Small intestine (tissue), 7 donors: ENCODE data around the gene NDRG4. TPM values are rescaled to one million over a fixed set of nuclear protein-coding genes. Genes with fewer than 3 reads are reported as not detected.

Source experiments
- DNase-seq, 2 donors: peaks; one replicate each; pipeline versions ENCODE4 v3.0.0 to v3.0.0-alpha.2; 2013
- FAIRE-seq: peaks from 2 replicates; lab custom pipeline; 2012; peaks lifted over from hg19 to GRCh38; lab: Jason Lieb, UNC
- H3K27ac ChIP-seq, 3 donors: one replicate each; pipeline ENCODE4 v1.5.1; 2013; ENCODE audit warnings: low read length in 2 of 3, mild to moderate bottlenecking in 2 of 3, control low read depth in 1 of 3, inconsistent platforms in 1 of 3, low read depth in 1 of 3, moderate library complexity in 1 of 3
- H3K27me3 ChIP-seq, 3 donors: one replicate each; pipeline ENCODE4 v1.6.1; 2013; ENCODE audit warnings: low read length in 3 of 3, inconsistent platforms in 1 of 3; ENCODE audit not compliant: control insufficient read depth in 3 of 3, insufficient read depth in 3 of 3
- H3K36me3 ChIP-seq, 3 donors: one replicate each; pipeline ENCODE4 v1.6.1; 2013; ENCODE audit warnings: low read length in 3 of 3, inconsistent platforms in 1 of 3, low read depth in 1 of 3, mild to moderate bottlenecking in 1 of 3, moderate library complexity in 1 of 3; ENCODE audit not compliant: control insufficient read depth in 3 of 3, insufficient read depth in 2 of 3
- H3K4me1 ChIP-seq, 3 donors: one replicate each; pipeline ENCODE4 v1.6.1; 2013; ENCODE audit warnings: low read length in 2 of 3, inconsistent platforms in 1 of 3, low read depth in 1 of 3, mild to moderate bottlenecking in 1 of 3, moderate library complexity in 1 of 3; ENCODE audit not compliant: control insufficient read depth in 3 of 3, insufficient read depth in 2 of 3
- H3K4me3 ChIP-seq, 3 donors: one replicate each; pipeline ENCODE4 v1.5.1; 2013; ENCODE audit warnings: low read length in 3 of 3, control low read depth in 1 of 3, inconsistent platforms in 1 of 3, low read depth in 1 of 3, mild to moderate bottlenecking in 1 of 3, moderate library complexity in 1 of 3
- H3K9me3 ChIP-seq, 2 donors: one replicate each; pipeline ENCODE4 v1.6.1; 2013; ENCODE audit warnings: low read depth in 1 of 2, low read length in 1 of 2; ENCODE audit not compliant: control insufficient read depth in 2 of 2, insufficient read depth in 1 of 2
- WGBS, 3 donors: extraction: QIAGEN DNeasy Blood & Tissue Kit; methylation state at CpG; one replicate each; pipeline ENCODE4 v1.1.7; 2013; 5-methylcytosine and 5-hydroxymethylcytosine counted together
- polyA plus RNA-seq, 4 donors: library from polyadenylated mRNA; stranded (reverse) in 3 of 4; unstranded in 1 of 4; fragments of 200-250 nt in 3 of 4; fragments of 120-200 nt in 1 of 4; gene quantifications; one replicate each; pipeline versions ENCODE4 v1.2.1 to v1.2.3, GENCODE V29; 2013
- donor health status: healthy with polysubstance abuse.
- donor health status: control.
- donor health status: control.
- donor health status: Bipolar disorder and iron deficiency.
- donor health status: healthy.

Gene NDRG4
- polyA plus RNA-seq, 4 donors, result 0.67 to 19.3 (median 6.0) TPM

- WGBS, 3 donors, result 43 to 58% (median 49%) methylated on average over 15 of the region's 15 CpGs
- H3K27me3 ChIP-seq, result peaks cover 17 to 58% (median 38%) of the 10 kb centered on the region in 3 donors
- H3K27ac ChIP-seq, result no peak overlapping the region
- no peaks in the 10 kb centered on the region for H3K9me3 ChIP-seq
- H3K4me1 ChIP-seq, result no peaks in the 10 kb centered on the region
- DNase-seq, result no peak
- no peaks in the 10 kb centered on the region for H3K36me3 ChIP-seq
- FAIRE-seq, result no peak
- H3K4me3 ChIP-seq, result no peak overlapping the region
These were observed 37.4 kb upstream of the NDRG4 start for GRCh38 chr16:58462499-58462996.

- 1 to 2% (median 1%) methylated on average over 34 to 113 of the region's 113 CpGs for WGBS, 3 donors
- no peak for FAIRE-seq
- H3K4me3 ChIP-seq, result peak overlapping the region in 1 of 3 donors; percentile 42
- peak in 1 of 2 donors; percentile 26 for DNase-seq
- no peaks in the 10 kb centered on the region for H3K36me3 ChIP-seq
- H3K4me1 ChIP-seq, result no peaks in the 10 kb centered on the region
- H3K27me3 ChIP-seq, result peaks cover 17 to 64% (median 41%) of the 10 kb centered on the region in 3 donors
- no peaks in the 10 kb centered on the region for H3K9me3 ChIP-seq
- H3K27ac ChIP-seq, result no peak overlapping the region
These were observed 36.7 kb upstream of the NDRG4 start for GRCh38 chr16:58462997-58463941.

GRCh38 chr16:58464047-58464915 lies 35.7 kb upstream of the NDRG4 start:
- Histone ChIP-seq H3K36me3 (no peaks in the 10 kb centered on the region), H3K9me3 (no peaks in the 10 kb centered on the region), H3K27me3 (peaks cover 17 to 67% (median 41%) of the 10 kb centered on the region in 3 donors), H3K4me1 (no peaks in the 10 kb centered on the region), H3K27ac (no peak overlapping the region), H3K4me3 (peak overlapping the region in 1 of 3 donors; percentile 42)
- DNase-seq, result peak in 1 of 2 donors; percentile 34
- WGBS, 3 donors, result 2% methylated on average over 56 to 86 of the region's 86 CpGs
- FAIRE-seq, result no peak

GRCh38 chr16:58464916-58465731 lies 34.8 kb upstream of the NDRG4 start:
- H3K9me3 ChIP-seq, result no peaks in the 10 kb centered on the region
- DNase-seq, result no peak
- H3K4me3 ChIP-seq, result no peak overlapping the region
- 14 to 18% (median 15%) methylated on average over 24 of the region's 24 CpGs for WGBS, 3 donors
- peaks cover 17 to 65% (median 41%) of the 10 kb centered on the region in 3 donors for H3K27me3 ChIP-seq
- FAIRE-seq, result no peak
- H3K4me1 ChIP-seq, result no peaks in the 10 kb centered on the region
- no peak overlapping the region for H3K27ac ChIP-seq
- no peaks in the 10 kb centered on the region for H3K36me3 ChIP-seq

GRCh38 chr16:58465817-58466216 lies 34.1 kb upstream of the NDRG4 start:
- Histone ChIP-seq H3K9me3 (no peaks in the 10 kb centered on the region), H3K36me3 (no peaks in the 10 kb centered on the region), H3K4me1 (no peaks in the 10 kb centered on the region), H3K27ac (no peak overlapping the region), H3K27me3 (peaks cover 17 to 62% (median 41%) of the 10 kb centered on the region in 3 donors), H3K4me3 (no peak overlapping the region)
- 77 to 84% (median 79%) methylated on average over 13 of the region's 13 CpGs for WGBS, 3 donors
- FAIRE-seq (no peak), DNase-seq (no peak)

DNA sequence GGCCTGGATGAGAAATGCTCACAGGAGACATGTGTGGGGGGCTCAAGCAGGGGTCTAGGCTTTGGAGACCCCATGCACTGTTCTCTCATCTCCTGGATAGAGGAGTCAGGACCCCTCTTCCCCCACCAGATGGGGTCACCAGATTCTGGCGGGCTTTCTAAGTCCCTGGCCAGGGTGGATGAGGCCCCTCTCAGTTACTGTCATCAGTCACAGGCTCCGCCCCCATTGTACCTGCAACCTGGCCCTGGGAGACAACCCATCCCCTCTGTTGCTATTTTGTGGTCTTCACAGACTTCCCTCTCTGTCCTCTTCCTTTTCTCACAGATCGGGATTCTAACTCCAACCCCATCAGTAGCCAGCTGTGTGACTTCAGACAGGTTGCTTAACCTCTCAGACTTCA lies 33.5 kb upstream of the NDRG4 start:
- Histone ChIP-seq H3K4me1 (no peaks in the 10 kb centered on the region), H3K27ac (no peak overlapping the region), H3K27me3 (peaks cover 17 to 57% (median 38%) of the 10 kb centered on the region in 3 donors), H3K4me3 (no peak overlapping the region), H3K9me3 (no peaks in the 10 kb centered on the region), H3K36me3 (no peaks in the 10 kb centered on the region)
- 76 to 91% (median 77%) methylated on average over 3 of the region's 3 CpGs for WGBS, 3 donors
- FAIRE-seq, result no peak
- DNase-seq, result no peak

DNA sequence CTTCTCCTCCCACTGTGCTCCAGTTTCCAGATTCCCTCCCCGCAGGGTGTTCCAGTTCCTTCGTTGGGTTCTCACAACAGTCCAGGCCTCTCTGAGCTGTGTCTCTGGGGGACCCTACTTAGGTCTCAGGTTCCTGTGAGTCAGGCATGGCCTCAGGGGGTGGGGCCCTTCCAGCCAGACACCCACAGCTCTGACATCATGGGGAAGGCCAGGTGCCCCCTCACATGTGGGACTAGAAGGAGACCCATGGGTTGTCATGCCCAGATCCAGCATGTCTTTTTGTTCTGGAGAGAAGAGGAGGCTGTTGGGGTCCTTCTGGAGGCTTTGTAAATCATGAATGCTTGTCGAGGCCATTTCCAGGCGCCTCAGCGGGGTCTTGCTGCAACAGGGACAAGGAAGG lies 32.0 kb upstream of the NDRG4 start:
- H3K27me3 ChIP-seq, result peaks cover 14 to 48% (median 28%) of the 10 kb centered on the region in 3 donors
- DNase-seq, result no peak
- no peaks in the 10 kb centered on the region for H3K36me3 ChIP-seq
- no peak for FAIRE-seq
- no peaks in the 10 kb centered on the region for H3K4me1 ChIP-seq
- H3K4me3 ChIP-seq, result no peak overlapping the region
- 87 to 91% (median 91%) methylated on average over 5 of the region's 5 CpGs for WGBS, 3 donors
- H3K27ac ChIP-seq, result no peak overlapping the region
- no peaks in the 10 kb centered on the region for H3K9me3 ChIP-seq
